GM06990 (cell line): ENCODE data around the gene GRK7.

Source experiments
- DNase-seq: peaks from one replicate; pipeline ENCODE4 v3.0.0-alpha.2; 2011; ENCODE audit not compliant: insufficient read length; ENCODE audit errors: extremely low read depth
- H3K27me3 ChIP-seq: replicated peaks from 2 replicates; pipeline ENCODE4 v1.6.0; 2011; ENCODE audit warnings: low read length; ENCODE audit not compliant: control insufficient read depth, insufficient read depth
- H3K36me3 ChIP-seq: 2 replicates; pipeline ENCODE4 v1.5.1; 2011; ENCODE audit warnings: low read length; ENCODE audit not compliant: control insufficient read depth, insufficient read depth
- H3K4me3 ChIP-seq: replicated peaks from 2 replicates; pipeline ENCODE4 v1.5.1; 2011; ENCODE audit warnings: low read depth, mild to moderate bottlenecking, control low read depth, low read length
- CTCF ChIP-seq: IDR thresholded peaks from 2 replicates; pipeline ENCODE4 v1.5.1; 2011; ENCODE audit warnings: low read length, control low read depth, mild to moderate bottlenecking, inconsistent platforms; ENCODE audit not compliant: insufficient read depth, poor library complexity, severe bottlenecking

Gene GRK7

DNA sequence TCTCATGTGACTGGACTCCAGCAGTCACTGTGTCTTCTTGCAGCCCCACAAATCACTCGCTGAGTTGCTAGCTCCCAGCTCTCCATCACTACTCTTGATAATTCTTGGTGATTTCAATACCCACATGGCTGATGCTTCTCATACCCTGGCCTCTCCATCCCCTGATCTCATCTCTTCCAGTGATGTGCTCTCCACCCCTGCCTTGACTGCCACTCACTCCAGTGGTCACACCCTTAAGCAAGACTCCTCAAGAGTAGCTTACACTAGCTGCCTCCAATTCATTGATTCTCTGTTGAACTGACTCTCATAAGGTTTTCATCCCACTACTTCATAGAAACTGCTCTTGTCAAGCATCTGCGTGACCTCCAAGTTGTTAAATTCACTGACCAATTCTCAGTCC lies 837 bp downstream of the GRK7 start:
- Histone ChIP-seq H3K36me3 (no peaks in the 10 kb centered on the region), H3K27me3 (no peaks in the 10 kb centered on the region), H3K4me3 (no peak overlapping the region)
- DNase-seq, result no peak
- no peak for TF ChIP-seq CTCF

GRCh38 chr3:141764465-141764864 lies 1.3 kb downstream of the GRK7 start:
- TF ChIP-seq CTCF, result no peak
- Histone ChIP-seq H3K36me3 (no peaks in the 10 kb centered on the region), H3K27me3 (no peaks in the 10 kb centered on the region), H3K4me3 (no peak overlapping the region)
- DNase-seq, result no peak

DNA sequence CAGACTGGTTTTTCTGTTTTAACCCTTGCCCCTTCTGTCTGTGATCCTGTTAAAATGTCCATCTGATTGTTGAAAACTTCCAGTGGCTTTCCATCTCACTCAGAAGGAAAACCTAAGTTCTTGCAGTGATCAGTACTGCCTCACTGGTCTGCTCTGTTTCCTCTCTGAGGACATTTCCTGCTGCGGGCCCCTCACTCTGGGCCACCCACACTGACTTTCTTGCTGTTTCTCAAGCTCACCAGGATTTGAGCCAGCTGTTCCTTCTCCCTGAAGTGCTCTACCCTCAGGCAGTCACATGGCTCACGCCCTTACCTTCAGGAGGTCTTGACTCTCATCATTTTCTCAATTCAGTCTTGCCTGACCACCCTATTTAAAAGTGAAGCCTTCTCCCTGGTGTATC lies 1.8 kb downstream of the GRK7 start:
- H3K36me3 ChIP-seq, result no peaks in the 10 kb centered on the region
- no peaks in the 10 kb centered on the region for H3K27me3 ChIP-seq
- no peak for TF ChIP-seq CTCF
- no peak overlapping the region for H3K4me3 ChIP-seq
- no peak for DNase-seq

DNA sequence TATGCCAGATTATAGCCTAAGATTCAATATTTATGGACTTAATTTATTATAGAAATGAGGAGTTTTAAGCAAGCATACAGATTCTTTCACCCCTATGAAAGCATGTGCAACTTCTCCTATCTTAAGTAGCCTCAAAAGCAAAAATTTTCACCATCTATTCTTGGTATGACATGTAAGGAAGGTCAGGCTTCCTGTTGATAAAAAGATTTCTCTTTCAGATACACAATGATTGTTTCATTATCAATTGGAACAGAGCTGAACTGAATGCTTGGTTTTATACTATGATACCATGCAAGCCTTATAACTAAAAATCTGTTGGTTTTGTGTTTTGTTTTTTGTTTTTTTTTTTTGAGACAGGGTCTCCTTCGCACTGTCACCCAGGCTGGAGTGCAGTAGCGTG lies 3.9 kb downstream of the GRK7 start:
- DNase-seq, result no peak
- H3K4me3 ChIP-seq, result no peak overlapping the region
- H3K27me3 ChIP-seq, result no peaks in the 10 kb centered on the region
- H3K36me3 ChIP-seq, result no peaks in the 10 kb centered on the region
- TF ChIP-seq CTCF, result no peak

GRCh38 chr3:141769221-141769894 lies 6.2 kb downstream of the GRK7 start:
- no peak for DNase-seq
- Histone ChIP-seq H3K4me3 (no peak overlapping the region), H3K27me3 (no peaks in the 10 kb centered on the region), H3K36me3 (no peaks in the 10 kb centered on the region)
- TF ChIP-seq CTCF, result no peak

DNA sequence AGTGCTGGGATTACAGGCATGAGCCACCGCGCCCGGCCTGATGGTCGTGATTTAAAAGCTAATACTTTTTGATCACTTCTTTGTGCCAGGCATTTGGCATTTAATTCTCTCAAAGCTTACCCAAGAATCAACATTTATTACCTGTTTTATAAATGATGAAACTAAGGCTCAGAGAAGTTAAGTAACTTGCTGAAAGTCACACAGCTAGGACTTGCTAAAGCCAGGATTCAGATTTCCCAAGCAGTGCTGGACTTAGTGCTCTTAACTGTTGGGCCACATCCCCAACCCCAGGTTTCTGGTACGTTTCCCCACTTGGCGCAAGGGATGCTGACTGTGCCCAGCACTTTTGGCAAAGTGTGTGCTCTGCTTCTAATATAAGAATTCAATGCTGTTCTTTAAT lies 10.5 kb downstream of the GRK7 start:
- no peaks in the 10 kb centered on the region for H3K27me3 ChIP-seq
- DNase-seq, result no peak
- H3K36me3 ChIP-seq, result no peaks in the 10 kb centered on the region
- no peak overlapping the region for H3K4me3 ChIP-seq
- TF ChIP-seq CTCF, result no peak
